ENCODE results near the gene RING1.

- TF ChIP-seq, protein P1, sequence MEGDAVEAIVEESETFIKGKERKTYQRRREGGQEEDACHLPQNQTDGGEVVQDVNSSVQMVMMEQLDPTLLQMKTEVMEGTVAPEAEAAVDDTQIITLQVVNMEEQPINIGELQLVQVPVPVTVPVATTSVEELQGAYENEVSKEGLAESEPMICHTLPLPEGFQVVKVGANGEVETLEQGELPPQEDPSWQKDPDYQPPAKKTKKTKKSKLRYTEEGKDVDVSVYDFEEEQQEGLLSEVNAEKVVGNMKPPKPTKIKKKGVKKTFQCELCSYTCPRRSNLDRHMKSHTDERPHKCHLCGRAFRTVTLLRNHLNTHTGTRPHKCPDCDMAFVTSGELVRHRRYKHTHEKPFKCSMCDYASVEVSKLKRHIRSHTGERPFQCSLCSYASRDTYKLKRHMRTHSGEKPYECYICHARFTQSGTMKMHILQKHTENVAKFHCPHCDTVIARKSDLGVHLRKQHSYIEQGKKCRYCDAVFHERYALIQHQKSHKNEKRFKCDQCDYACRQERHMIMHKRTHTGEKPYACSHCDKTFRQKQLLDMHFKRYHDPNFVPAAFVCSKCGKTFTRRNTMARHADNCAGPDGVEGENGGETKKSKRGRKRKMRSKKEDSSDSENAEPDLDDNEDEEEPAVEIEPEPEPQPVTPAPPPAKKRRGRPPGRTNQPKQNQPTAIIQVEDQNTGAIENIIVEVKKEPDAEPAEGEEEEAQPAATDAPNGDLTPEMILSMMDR (IDR thresholded peaks at IDR 0.05; ENCODE audit: insufficient read depth, low read depth, low read length), result no peak
- no peak for TF ChIP-seq EZH2 (IDR thresholded peaks at IDR 0.05; ENCODE audit: insufficient read depth, low read length)
Observed at GRCh38 chr6:33216117-33216649, 7.9 kb downstream of the RING1 start.

All from astrocyte (in vitro differentiated cells and primary cell).